Measurements from ENCODE around the gene LLGL2.
A peak's percentile ranks its signal among the peaks of the same experiment; 100 is the strongest.

The LLGL2 gene

GRCh38 chr17:75619506-75620431 lies 94.3 kb downstream of the LLGL2 start:
- DNase-seq: peak; percentile 65

- no peak for DNase-seq
Measured at GRCh38 chr17:75621489-75621888, 96.0 kb downstream of the LLGL2 start.

DNA sequence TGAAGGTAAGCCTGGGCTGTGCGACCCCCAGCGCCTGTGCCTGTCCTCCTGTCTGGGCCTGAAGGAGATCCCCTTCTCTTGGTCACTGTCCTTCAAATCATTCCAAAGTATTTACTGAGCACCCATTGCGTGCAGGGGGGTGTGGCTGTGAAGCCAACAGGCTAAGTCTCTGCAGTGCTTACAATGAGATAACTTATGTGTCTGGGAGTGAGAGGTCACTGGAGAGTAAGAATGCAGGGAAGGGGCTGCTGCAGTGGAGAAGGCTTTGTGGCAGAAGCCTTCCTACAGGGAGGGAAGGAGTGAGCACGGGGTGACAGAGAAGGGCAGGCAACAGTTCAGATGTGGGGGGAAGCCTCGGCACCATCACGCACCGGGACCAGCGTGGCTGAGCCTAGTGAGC lies 96.6 kb downstream of the LLGL2 start:
- DNase-seq: no peak

DNA sequence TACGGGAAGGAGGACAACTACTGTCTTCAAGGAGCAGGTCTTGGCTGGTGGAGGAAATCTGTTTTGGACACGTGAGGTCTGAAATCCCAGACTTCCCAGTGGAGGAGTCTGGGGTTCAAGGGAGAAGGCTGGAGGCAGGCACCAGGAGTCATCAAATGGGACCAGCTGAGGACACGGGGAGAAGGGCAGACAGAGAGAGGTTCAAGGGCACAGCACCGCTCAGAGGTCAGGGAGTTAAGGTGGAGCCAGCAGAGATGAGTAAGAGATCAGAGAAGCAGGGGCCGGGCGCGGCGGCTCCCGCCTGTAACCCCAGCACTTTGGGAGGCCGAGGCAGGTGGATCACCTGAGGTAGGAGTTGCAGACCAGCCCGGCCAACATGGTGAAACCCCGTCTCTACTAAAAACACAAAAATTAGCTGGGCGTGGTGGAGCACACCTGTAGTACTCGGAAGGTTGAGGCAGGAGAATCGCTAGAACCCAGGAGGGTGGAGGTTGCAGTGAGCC lies 97.3 kb downstream of the LLGL2 start:
- DNase-seq: no peak

DNA sequence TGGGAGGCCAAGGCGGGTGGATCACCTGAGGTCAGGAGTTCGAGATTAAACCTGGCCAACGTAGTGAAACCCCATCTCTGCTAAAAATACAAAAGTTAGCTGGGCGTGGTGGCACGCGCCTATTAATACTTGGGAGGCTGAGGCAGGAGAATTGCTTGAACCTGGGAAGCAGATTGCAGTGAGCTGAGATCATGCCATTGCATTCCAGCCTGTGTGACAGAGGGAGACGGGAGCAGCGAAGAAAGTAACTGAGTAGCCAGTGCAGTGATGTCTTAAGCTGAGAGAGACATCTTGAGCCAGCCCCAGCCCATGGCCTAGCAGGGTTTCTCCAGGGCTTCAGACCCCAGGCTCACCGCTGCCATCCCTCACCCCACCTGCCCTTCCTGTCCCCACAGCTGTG lies 97.9 kb downstream of the LLGL2 start:
- DNase-seq: no peak

DNA sequence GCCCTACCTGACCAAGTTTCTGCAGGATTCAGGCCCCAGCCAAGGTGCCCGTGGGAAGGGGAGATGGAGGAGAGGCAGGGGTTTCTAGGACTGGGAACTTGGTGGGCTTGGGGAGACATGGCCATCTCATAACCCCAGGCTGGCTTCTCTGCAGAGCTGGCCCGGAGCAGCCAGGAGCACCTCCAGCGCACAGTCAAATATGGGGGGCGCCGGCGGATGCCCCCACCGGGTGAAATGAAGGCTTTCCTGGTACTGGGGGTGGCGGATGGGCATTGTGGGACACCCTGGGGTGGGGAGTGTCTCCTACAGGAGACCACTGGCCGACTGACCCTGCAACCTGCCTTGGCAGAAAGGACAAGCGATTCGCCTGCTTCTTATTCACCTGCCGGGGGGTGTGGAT lies 98.5 kb downstream of the LLGL2 start:
- DNase-seq: no peak

Measured in NCI-H146 (cell line).